Measurements from ENCODE around the gene FANCD2.

DNA sequence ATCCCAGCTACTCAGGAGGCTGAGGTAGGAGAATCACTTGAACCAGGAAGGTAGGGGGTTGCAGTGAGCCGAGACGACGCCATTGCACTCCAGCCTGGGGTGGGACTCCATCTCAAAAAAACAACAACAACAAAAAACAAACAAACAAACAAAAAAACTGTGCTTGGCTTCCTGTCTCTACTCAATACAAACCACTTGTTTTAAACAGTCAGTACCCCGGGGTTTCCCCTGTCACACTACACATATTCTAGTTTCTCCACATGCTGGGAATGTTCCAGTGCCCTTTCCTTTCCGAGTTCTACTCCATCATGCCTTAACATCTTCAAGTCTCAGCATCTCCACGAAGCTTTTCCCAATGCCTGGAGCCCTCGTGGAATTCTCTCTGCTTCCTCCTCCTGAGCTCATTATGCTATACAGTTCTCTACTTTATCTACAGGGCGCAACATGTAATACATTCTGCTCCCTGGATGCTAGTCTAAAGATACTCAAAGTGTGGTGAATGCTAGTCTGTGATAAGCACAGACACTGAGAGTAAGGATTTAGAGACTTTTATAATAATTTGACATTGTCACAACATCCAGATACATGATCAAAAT lies 47.4 kb upstream of the FANCD2 start:
- TF ChIP-seq POLR2A (IDR thresholded peaks at IDR 0.05), result no peak
- TF ChIP-seq, protein P1, sequence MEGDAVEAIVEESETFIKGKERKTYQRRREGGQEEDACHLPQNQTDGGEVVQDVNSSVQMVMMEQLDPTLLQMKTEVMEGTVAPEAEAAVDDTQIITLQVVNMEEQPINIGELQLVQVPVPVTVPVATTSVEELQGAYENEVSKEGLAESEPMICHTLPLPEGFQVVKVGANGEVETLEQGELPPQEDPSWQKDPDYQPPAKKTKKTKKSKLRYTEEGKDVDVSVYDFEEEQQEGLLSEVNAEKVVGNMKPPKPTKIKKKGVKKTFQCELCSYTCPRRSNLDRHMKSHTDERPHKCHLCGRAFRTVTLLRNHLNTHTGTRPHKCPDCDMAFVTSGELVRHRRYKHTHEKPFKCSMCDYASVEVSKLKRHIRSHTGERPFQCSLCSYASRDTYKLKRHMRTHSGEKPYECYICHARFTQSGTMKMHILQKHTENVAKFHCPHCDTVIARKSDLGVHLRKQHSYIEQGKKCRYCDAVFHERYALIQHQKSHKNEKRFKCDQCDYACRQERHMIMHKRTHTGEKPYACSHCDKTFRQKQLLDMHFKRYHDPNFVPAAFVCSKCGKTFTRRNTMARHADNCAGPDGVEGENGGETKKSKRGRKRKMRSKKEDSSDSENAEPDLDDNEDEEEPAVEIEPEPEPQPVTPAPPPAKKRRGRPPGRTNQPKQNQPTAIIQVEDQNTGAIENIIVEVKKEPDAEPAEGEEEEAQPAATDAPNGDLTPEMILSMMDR (IDR thresholded peaks at IDR 0.05), result no peak
